Astrocyte of the cerebellum (primary cell): ENCODE results near the gene PFKFB3.
"Not testable (repeated sequence)": the region's sequence is repeated elsewhere in the genome, so short reads cannot be mapped to it uniquely, and the experiment has no call there.

Experiments
- DNase-seq: peaks from one replicate; pipeline ENCODE4 v3.0.0-alpha.2; 2011; ENCODE audit warnings: low read depth
- H3K4me3 ChIP-seq: 2 replicates; pipeline ENCODE4 v1.5.1; 2011; ENCODE audit warnings: mild to moderate bottlenecking, low read depth, low read length, moderate library complexity
- in situ Hi-C: cut with HindIII; loops from 2 replicates; pipeline ENCODE4 v1.10.0; 2017; ENCODE audit warnings: low sequenced_read_pairs
- TF ChIP-seq, protein P1 (sequence below): IDR thresholded peaks from 2 replicates; pipeline ENCODE4 v1.5.1; 2012; ENCODE audit warnings: low read length, low read depth, moderate library complexity, mild to moderate bottlenecking; ENCODE audit errors: missing control alignments

Gene PFKFB3

DNA sequence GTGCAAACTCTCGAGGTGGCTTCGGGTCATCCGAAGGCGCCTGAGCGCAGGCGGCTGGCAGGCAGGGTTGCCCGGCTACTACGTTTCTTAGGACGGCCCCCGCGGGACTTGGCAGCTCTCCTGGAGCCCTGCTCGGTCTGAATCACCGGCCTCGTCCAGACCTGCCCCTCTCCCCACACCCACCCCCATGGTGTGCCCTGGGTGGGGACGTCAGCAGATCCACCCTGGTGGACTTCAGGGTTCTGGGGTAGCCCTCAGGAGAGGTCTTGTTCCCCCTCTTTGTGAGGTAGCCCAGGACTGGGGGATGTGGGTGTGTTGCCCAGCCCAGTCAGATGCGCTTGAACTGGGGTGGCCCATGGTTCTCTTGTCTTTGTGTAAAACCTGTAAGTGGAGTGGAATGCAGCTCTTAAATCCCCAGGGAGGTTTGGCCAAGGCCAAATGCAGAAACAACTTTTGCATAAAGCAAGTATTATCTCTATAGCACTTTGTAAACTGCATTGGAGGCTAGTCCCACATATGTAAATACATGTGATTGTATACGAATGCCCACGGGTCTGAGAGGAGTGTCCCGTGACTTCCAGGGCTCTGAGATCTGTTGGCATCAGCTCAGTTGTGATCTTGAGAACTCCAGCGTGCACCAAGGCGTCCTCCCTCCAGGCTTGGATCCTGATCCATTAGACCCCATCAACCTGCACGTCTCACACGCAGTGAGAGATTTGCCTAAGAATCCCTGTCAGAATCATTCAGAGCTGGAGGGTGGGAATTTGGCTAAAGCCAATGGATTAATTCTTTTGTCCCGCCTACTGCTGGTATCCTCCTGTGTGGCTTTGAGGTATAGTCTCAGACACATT lies 1.8 kb downstream of the PFKFB3 start:
- H3K4me3 ChIP-seq = peak overlapping the region; percentile 77
- TF ChIP-seq, protein P1, sequence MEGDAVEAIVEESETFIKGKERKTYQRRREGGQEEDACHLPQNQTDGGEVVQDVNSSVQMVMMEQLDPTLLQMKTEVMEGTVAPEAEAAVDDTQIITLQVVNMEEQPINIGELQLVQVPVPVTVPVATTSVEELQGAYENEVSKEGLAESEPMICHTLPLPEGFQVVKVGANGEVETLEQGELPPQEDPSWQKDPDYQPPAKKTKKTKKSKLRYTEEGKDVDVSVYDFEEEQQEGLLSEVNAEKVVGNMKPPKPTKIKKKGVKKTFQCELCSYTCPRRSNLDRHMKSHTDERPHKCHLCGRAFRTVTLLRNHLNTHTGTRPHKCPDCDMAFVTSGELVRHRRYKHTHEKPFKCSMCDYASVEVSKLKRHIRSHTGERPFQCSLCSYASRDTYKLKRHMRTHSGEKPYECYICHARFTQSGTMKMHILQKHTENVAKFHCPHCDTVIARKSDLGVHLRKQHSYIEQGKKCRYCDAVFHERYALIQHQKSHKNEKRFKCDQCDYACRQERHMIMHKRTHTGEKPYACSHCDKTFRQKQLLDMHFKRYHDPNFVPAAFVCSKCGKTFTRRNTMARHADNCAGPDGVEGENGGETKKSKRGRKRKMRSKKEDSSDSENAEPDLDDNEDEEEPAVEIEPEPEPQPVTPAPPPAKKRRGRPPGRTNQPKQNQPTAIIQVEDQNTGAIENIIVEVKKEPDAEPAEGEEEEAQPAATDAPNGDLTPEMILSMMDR = no peak
- in situ Hi-C loops = no loop called here
- peak; percentile 67 for DNase-seq

DNA sequence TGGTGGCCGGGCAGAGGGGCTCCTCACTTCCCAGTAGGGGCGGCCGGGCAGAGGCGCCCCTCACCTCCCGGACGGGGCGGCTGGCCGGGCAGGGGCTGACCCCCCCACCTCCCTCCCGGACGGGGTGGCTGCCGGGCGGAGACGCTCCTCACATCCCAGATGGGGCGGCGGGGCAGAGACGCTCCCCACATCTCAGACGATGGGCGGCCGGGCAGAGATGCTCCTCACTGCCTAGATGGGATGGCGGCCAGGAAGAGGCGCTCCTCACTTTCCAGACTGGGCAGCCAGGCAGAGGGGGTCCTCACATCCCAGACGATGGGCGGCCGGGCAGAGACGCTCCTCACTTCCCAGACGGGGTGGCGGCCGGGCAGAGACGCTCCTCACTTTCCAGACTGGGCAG lies 3.8 kb downstream of the PFKFB3 start:
- DNase-seq, in situ Hi-C loops, H3K4me3 ChIP-seq: not testable (repeated sequence)

DNA sequence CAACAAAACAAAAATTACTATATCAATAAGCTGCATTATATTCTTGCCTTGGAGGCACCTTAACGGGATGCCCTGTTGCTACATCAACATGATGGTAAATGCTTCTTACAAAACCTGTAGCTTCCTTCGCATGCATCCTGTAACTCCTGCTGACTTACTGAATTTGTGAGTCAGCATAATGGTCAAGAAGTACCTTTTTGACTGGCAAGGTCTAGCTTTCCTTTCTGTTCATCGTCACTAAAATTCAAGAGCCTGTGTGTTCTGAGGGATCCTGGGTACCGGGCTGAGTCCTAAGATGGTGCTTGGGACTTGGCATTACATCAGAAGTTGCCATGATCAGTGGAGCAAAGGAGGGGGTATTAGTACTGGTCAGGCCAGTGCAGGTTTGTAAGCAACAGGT lies 4.9 kb downstream of the PFKFB3 start:
- TF ChIP-seq, protein P1 = no peak
- in situ Hi-C loops = no loop called here
- no peak for DNase-seq
- no peak overlapping the region for H3K4me3 ChIP-seq

DNA sequence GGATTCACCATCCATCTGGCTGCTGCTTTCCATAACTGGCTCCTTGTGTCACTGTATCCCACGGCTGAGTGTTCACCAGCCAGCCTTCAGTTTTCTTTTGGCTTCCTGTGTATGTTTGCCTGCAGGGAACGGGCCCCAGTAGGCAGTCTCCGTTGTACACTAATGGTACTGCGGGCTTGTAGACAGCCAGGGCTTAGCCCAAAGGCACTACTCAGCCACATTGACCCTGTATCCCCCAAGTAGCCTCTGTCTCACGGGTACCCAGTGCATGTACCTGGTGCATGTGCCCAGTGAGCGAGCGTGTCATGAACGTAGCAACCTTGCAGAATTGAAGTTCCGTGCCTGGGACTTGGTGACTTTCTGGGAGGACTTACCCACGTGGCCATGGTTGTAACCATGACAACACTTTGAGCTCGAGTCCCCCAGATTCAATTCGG lies 6.1 kb downstream of the PFKFB3 start:
- TF ChIP-seq, protein P1 = no peak
- in situ Hi-C loops = no loop called here
- DNase-seq = no peak
- no peak overlapping the region for H3K4me3 ChIP-seq

DNA sequence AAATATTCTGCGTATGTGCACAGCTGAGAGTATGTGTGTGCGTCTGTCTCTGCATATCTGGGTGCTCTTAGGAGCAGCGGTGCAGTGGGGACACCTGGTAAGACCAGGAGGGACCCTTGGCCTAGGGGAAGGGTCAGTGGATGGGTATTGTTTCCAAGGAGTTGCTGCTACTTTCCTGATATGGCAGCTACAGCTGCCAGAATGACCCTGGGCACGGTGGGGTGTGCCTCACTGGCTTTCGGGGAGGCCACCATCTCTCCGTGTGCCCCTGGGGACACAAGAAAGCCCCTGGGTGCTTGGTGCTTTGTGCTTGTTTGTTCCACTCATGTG lies 8.6 kb downstream of the PFKFB3 start:
- TF ChIP-seq, protein P1 = no peak
- no peak for DNase-seq
- H3K4me3 ChIP-seq = no peak overlapping the region
- in situ Hi-C loops = no loop called here

DNA sequence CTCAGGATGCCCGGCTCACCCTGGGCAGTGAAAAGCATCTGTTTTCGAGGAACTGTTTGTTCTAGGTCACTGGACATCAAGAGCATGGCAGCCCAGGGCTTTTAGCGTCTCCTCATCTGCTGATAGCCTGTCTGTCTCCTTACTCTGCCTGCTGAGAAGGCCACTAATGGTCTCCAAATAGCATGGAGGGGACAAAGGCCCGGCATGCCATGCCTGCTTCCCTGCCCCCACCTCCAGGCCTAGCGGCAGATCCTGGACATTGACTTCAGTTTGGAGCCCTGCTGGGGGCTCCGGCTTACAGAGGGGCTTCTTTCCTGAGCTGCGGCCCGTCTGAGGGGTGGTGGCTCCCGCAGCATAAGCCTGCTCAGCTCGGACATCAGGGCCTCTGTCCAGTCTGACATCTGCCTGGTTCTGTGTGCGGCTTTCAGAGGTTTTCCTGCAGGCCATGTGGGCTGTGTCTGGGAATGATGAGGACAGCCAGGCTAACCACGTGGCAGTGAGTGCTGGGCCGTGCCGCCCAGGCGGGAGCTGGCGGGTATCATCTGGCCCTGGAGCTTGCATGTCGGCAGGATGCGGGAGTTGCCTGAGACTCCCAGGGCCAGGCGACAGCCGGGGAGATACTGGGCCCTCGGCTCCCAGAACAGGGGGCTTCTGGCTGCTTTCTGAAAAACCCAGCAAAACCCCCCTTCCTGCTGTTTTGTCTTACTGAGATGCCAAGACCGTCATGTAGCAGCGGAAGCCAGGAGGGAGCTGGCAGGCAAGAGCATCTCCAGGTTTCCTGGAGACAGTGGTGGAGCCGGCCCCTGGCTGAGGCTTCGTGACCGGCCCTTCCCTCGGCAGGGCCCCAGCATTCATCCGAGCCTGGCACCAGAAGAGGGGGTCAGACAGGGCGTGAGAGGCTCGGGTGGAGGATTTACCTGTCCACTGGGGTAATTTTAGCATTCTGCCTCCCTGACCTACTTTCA lies 9.2 kb downstream of the PFKFB3 start:
- no peak overlapping the region for H3K4me3 ChIP-seq
- DNase-seq = no peak
- in situ Hi-C loops = no loop called here
- TF ChIP-seq, protein P1 = peak; percentile 13
